ENCODE results near the gene SLC35F4. TPM values are rescaled to one million over a fixed set of nuclear protein-coding genes. Genes with fewer than 3 reads are reported as not detected.

SLC35F4 gene
- total RNA-seq, 1 donor = not detected

- Histone ChIP-seq H3K4me3 (ENCODE audit: low read length) (no peak overlapping the region), H3K27me3 (ENCODE audit: insufficient read depth, low read length) (no peaks in the 10 kb centered on the region), H3K9me3 (ENCODE audit: low read depth, low read length) (no peaks in the 10 kb centered on the region), H3K4me1 (ENCODE audit: insufficient read depth, low read length) (no peaks in the 10 kb centered on the region)
Observed at GRCh38 chr14:57549765-57550420, 316.0 kb downstream of the SLC35F4 start.

GRCh38 chr14:57549016-57549564 lies 316.8 kb downstream of the SLC35F4 start:
- Histone ChIP-seq H3K27me3 (ENCODE audit: insufficient read depth, low read length) (no peaks in the 10 kb centered on the region), H3K4me1 (ENCODE audit: insufficient read depth, low read length) (no peaks in the 10 kb centered on the region), H3K9me3 (ENCODE audit: low read depth, low read length) (no peaks in the 10 kb centered on the region), H3K4me3 (ENCODE audit: low read length) (no peak overlapping the region)

GRCh38 chr14:57547131-57547530 lies 318.8 kb downstream of the SLC35F4 start:
- Histone ChIP-seq H3K27me3 (ENCODE audit: insufficient read depth, low read length) (no peaks in the 10 kb centered on the region), H3K4me3 (ENCODE audit: low read length) (no peak overlapping the region), H3K4me1 (ENCODE audit: insufficient read depth, low read length) (no peaks in the 10 kb centered on the region), H3K9me3 (ENCODE audit: low read depth, low read length) (no peaks in the 10 kb centered on the region)

DNA sequence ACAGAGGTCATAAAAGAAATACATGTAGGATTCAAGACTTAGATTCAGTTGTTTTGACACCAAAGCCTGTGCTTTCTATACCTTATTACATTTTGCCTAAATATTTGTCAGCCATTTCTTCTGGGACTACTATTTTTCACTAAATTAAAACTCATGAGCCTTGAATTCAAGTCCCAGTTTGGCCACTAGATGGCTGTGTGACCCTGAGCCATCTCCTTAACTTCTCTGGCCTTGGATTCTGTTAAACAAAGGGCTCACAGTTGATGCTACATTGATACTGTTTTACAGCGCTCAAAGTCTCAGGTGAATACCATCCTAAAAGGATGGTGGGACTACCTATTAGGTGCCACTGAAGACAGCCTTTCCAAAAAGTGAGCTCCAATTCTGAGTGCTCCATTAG lies 332.7 kb downstream of the SLC35F4 start:
- Histone ChIP-seq H3K27me3 (ENCODE audit: insufficient read depth, low read length) (no peaks in the 10 kb centered on the region), H3K4me3 (ENCODE audit: low read length) (no peak overlapping the region), H3K9me3 (ENCODE audit: low read depth, low read length) (no peaks in the 10 kb centered on the region), H3K4me1 (ENCODE audit: insufficient read depth, low read length) (no peaks in the 10 kb centered on the region)

- Histone ChIP-seq H3K27me3 (ENCODE audit: insufficient read depth, low read length) (no peaks in the 10 kb centered on the region), H3K4me3 (ENCODE audit: low read length) (no peak overlapping the region), H3K9me3 (ENCODE audit: low read depth, low read length) (peaks cover 3% of the 10 kb centered on the region), H3K4me1 (ENCODE audit: insufficient read depth, low read length) (no peaks in the 10 kb centered on the region)
Observed at GRCh38 chr14:57530571-57530970, 335.3 kb downstream of the SLC35F4 start.

DNA sequence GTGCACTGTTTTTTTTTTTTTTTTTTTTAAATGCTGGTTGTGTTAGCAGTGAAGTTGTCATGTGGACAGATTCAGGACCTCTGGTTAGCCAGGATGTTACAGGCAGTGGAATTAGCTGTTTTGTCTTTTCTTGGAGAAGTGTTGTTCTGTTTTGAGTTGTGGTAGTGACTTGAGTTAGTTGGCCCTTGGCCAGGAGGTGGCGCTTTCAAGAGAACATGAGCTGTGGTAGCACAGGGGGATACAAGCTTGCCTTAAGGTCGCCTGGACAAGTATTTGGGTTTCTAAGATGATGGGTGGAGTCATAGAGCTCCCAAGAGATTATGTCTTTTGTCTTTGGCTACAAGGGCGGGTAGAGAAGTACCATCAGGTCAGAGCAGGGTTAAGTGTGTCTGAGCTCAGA lies 338.9 kb downstream of the SLC35F4 start:
- H3K9me3 ChIP-seq (ENCODE audit: low read depth, low read length) = peaks cover 16% of the 10 kb centered on the region
- no peaks in the 10 kb centered on the region for H3K27me3 ChIP-seq (ENCODE audit: insufficient read depth, low read length)
- no peak overlapping the region for H3K4me3 ChIP-seq (ENCODE audit: low read length)
- H3K4me1 ChIP-seq (ENCODE audit: insufficient read depth, low read length) = no peaks in the 10 kb centered on the region

- Histone ChIP-seq H3K4me1 (ENCODE audit: insufficient read depth, low read length) (no peaks in the 10 kb centered on the region), H3K4me3 (ENCODE audit: low read length) (no peak overlapping the region), H3K27me3 (ENCODE audit: insufficient read depth, low read length) (no peaks in the 10 kb centered on the region), H3K9me3 (ENCODE audit: low read depth, low read length) (peaks cover 8% of the 10 kb centered on the region)
Observed at GRCh38 chr14:57519043-57519442, 346.8 kb downstream of the SLC35F4 start.

All from mononuclear cell (primary cell).